ENCODE measurements around the gene DIRAS1. TPM values are rescaled to one million over a fixed set of nuclear protein-coding genes. Genes with fewer than 3 reads are reported as not detected.
"Not testable (repeated sequence)": the region's sequence is repeated elsewhere in the genome, so short reads cannot be mapped to it uniquely, and the experiment has no call there.

The DIRAS1 gene
- total and polyA plus RNA-seq, 5 donors from 2014 or later, result not detected

DNA sequence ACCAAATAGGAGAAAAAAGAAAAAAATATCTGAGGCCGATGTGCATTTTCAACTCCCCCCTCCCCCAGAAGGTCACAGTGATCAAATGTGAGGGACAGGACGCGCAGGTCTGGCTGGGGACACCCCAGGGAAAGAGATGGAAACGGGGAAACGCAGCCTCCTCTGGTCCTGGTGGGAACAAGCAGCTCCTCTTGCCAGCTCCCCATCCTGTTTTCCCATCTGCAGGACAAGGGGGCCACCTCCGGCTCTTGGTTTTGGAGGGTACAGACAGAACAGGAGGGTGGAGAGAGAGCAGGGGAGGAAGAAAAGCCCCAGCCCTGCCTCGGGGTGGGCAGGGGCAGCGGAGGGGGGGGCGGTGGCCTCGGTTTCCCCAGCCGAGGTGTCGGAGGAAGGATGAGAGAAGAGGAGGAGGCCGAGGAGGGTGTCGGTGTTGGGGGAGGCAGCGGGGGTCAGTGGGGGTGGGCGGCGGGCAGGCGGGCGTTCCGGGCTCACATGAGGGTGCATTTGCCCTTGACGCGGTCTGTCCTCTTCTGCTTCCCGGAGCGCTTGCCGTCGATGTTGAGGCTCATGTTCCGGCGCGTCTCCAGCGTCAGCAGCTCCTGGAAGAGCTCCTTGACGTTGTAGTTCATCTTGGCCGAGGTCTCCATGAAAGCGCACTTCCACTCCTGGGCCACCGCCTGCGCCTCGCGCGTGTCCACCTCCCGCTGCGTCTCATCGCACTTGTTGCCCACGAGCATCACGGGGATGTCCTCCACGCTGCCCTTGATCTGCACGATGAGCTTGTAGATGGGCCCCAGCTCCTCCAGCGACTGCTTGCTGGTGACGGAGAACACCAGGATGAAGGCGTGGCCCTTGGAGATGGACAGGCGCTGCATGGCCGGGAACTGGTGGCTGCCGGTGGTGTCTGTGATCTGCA is 4.2 kb downstream of the DIRAS1 start:
- Mint-ChIP-seq H3K4me1 (peaks cover 0 to 7% (median 0%) of the 10 kb centered on the region in 4 donors), H3K9me3 (peaks cover 0 to 10% (median 5%) of the 10 kb centered on the region in 7 donors), H3K27me3 (peaks cover 22% of the 10 kb centered on the region), H3K4me3 (no peak overlapping the region), H3K36me3 (no peaks in the 10 kb centered on the region), H3K27ac (no peak overlapping the region)
- DNase-seq (no peak), ATAC-seq (ENCODE audit: low read depth in 2 of 2) (no peak)
- Histone ChIP-seq H3K36me3 (ENCODE audit: control insufficient read depth, insufficient read depth, low read length) (no peaks in the 10 kb centered on the region), H3K4me3 (ENCODE audit: low read depth, low read length) (no peak overlapping the region), H3K27me3 (ENCODE audit: control insufficient read depth, insufficient read depth, low read length) (no peaks in the 10 kb centered on the region), H3K9me3 (ENCODE audit: control insufficient read depth in 2 of 2, low read length in 2 of 2) (peaks cover 6 to 8% of the 10 kb centered on the region in 2 experiments), H3K4me1 (ENCODE audit: control insufficient read depth, insufficient read depth, low read length, poor library complexity, severe bottlenecking) (peaks cover 5% of the 10 kb centered on the region), H3K27ac (ENCODE audit: insufficient read depth, low read length, poor library complexity, severe bottlenecking) (no peak overlapping the region)

DNA sequence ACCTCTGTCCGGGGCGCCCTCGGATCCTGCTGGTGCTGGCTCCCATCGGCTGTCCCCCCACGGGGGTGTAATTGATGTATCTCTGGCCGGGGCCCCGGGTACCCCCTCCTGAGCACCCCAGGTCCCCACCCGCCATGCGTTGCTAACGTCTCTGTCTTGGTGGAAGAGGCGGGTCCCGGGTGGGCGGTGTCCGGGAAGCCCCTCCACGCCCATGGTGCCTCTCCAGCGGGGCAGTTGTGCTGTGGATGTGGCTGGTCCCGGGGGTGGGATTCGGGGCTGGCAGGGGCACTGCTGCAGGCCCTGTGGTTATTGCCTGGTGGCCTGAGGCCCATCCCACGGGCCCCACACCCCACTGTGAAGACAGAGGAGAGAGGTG is 4.9 kb downstream of the DIRAS1 start:
- ATAC-seq (ENCODE audit: low read depth in 2 of 2) (no peak), DNase-seq (no peak)
- Mint-ChIP-seq H3K27ac (no peak overlapping the region), H3K27me3 (peaks cover 21% of the 10 kb centered on the region), H3K4me3 (no peak overlapping the region), H3K9me3 (peaks cover 0 to 10% (median 5%) of the 10 kb centered on the region in 7 donors), H3K4me1 (peaks cover 0 to 4% (median 0%) of the 10 kb centered on the region in 4 donors), H3K36me3 (no peaks in the 10 kb centered on the region)
- Histone ChIP-seq H3K27me3 (ENCODE audit: control insufficient read depth, insufficient read depth, low read length) (no peaks in the 10 kb centered on the region), H3K4me1 (ENCODE audit: control insufficient read depth, insufficient read depth, low read length, poor library complexity, severe bottlenecking) (peaks cover 5% of the 10 kb centered on the region), H3K9me3 (ENCODE audit: control insufficient read depth in 2 of 2, low read length in 2 of 2) (peaks cover 6 to 8% of the 10 kb centered on the region in 2 experiments), H3K36me3 (ENCODE audit: control insufficient read depth, insufficient read depth, low read length) (no peaks in the 10 kb centered on the region), H3K4me3 (ENCODE audit: low read depth, low read length) (no peak overlapping the region), H3K27ac (ENCODE audit: insufficient read depth, low read length, poor library complexity, severe bottlenecking) (no peak overlapping the region)

DNA sequence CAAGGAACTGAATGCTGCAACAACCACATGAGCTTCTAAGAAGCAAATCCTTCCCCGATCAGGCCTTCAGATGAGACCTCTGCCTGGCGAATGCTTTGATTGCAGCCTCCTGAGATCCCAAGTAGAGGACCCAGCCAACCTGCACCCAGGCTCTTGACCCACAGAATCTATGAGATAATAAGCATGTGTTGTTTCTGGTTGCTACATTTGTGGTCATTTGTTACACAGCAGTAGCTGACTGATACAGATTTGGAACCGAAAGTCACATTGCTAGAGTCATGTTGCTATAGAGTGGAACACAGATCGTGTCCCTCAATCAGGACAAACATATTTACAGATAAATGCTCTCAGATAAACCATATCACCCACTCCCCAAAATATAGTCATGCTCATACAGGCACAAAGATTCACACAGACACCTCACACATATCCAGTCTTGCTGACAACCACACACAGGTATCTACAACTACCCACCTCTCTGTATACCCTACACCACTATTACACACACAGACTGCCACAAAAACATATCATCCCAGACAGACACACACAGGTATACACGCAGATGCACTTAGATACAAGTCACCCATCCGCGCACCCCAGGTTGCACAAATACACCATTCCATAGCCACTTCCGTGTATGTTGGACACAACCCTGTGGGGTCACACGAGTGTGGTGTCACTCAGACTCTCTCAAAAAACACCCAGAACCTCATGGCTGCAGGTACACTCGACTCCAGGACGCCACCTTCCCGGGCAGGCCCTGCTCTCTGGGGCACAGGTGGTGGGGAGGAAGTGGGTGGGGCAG is 5.5 kb downstream of the DIRAS1 start:
- Histone ChIP-seq H3K9me3 (ENCODE audit: control insufficient read depth in 2 of 2, low read length in 2 of 2) (peaks cover 6 to 8% of the 10 kb centered on the region in 2 experiments), H3K27me3 (ENCODE audit: control insufficient read depth, insufficient read depth, low read length) (no peaks in the 10 kb centered on the region), H3K4me3 (ENCODE audit: low read depth, low read length) (no peak overlapping the region), H3K27ac (ENCODE audit: insufficient read depth, low read length, poor library complexity, severe bottlenecking) (no peak overlapping the region), H3K4me1 (ENCODE audit: control insufficient read depth, insufficient read depth, low read length, poor library complexity, severe bottlenecking) (peaks cover 5% of the 10 kb centered on the region), H3K36me3 (ENCODE audit: control insufficient read depth, insufficient read depth, low read length) (no peaks in the 10 kb centered on the region)
- peaks cover 0 to 4% (median 0%) of the 10 kb centered on the region in 4 donors for H3K4me1 Mint-ChIP-seq
- no peak overlapping the region for H3K4me3 Mint-ChIP-seq
- H3K9me3 Mint-ChIP-seq, result peaks cover 0 to 10% (median 5%) of the 10 kb centered on the region in 7 donors
- H3K36me3 Mint-ChIP-seq, result no peaks in the 10 kb centered on the region
- H3K27me3 Mint-ChIP-seq, result peaks cover 24% of the 10 kb centered on the region
- DNase-seq, result no peak
- no peak for ATAC-seq (ENCODE audit: low read depth in 2 of 2)
- H3K27ac Mint-ChIP-seq, result no peak overlapping the region

DNA sequence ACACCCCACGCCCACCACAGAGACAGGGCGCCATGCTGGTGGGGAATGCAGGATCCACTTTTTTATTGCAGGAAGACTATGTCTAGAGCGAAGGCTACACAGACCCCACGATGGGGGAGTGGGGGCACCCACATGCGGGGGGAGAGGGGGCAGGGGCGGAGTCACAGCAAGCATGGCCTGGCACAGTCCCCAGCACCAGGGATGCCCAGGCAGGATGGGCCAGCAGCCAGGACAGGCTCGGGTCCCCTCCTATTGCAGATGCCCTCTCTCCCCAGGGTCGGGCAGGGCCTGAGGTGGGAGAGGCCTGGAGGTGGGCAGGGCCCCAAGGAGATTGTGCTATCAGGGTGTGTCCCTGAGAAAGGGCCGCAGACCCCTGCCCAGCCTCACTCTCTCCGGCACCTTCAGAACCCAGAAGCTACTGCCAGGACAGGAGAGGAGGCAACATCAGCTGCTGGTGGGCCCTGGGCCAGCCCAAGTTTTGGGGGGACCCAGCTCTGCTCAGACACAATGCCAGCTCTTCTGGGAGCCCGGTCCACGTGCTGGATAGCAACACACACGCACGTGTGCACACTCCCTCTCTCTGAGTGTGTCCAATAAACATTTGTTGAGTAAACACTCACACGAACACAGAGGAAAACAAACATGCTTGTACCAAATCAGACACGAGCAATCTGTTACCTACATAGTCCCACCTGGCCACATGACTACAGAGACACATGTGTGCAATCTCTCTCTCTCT is 6.5 kb downstream of the DIRAS1 start:
- Mint-ChIP-seq H3K27me3 (peaks cover 20% of the 10 kb centered on the region), H3K36me3 (no peaks in the 10 kb centered on the region), H3K9me3 (peaks cover 0 to 10% (median 5%) of the 10 kb centered on the region in 7 donors), H3K4me3 (no peak overlapping the region), H3K4me1 (peaks cover 0 to 2% (median 0%) of the 10 kb centered on the region in 4 donors), H3K27ac (no peak overlapping the region)
- Histone ChIP-seq H3K9me3 (ENCODE audit: control insufficient read depth in 2 of 2, low read length in 2 of 2) (peaks cover 6 to 8% of the 10 kb centered on the region in 2 experiments), H3K4me1 (ENCODE audit: control insufficient read depth, insufficient read depth, low read length, poor library complexity, severe bottlenecking) (no peaks in the 10 kb centered on the region), H3K4me3 (ENCODE audit: low read depth, low read length) (no peak overlapping the region), H3K27ac (ENCODE audit: insufficient read depth, low read length, poor library complexity, severe bottlenecking) (no peak overlapping the region), H3K36me3 (ENCODE audit: control insufficient read depth, insufficient read depth, low read length) (no peaks in the 10 kb centered on the region), H3K27me3 (ENCODE audit: control insufficient read depth, insufficient read depth, low read length) (no peaks in the 10 kb centered on the region)
- no peak for DNase-seq
- no peak for ATAC-seq (ENCODE audit: low read depth in 2 of 2)

DNA sequence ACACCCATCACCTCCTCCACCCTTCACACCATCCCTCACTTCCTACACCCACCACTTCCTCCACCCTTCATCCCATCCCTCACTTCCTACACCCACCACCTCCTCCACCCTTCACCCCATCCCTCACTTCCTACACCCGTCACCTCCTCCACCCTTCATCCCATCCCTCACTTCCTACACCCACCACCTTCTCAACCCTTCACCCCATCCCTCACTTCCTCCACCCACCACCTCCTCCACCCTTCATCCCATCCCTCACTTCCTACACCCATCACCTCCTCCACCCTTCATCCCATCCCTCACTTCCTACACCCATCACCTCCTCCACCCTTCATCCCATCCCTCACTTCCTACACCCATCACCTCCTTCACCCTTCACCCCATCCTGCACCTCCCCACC is 7.1 kb downstream of the DIRAS1 start:
- H3K27ac Mint-ChIP-seq; H3K4me1 Mint-ChIP-seq; H3K36me3 Mint-ChIP-seq; H3K4me3 Mint-ChIP-seq; H3K9me3 ChIP-seq (ENCODE audit: control insufficient read depth in 2 of 2, low read length in 2 of 2); H3K4me3 ChIP-seq (ENCODE audit: low read depth, low read length); DNase-seq; H3K27me3 ChIP-seq (ENCODE audit: control insufficient read depth, insufficient read depth, low read length); ATAC-seq (ENCODE audit: low read depth in 2 of 2); H3K4me1 ChIP-seq (ENCODE audit: control insufficient read depth, insufficient read depth, low read length, poor library complexity, severe bottlenecking); H3K36me3 ChIP-seq (ENCODE audit: control insufficient read depth, insufficient read depth, low read length); H3K27ac ChIP-seq (ENCODE audit: insufficient read depth, low read length, poor library complexity, severe bottlenecking): not testable (repeated sequence)
- Mint-ChIP-seq H3K27me3 (peaks cover 14% of the 10 kb centered on the region), H3K9me3 (peaks cover 0 to 10% (median 5%) of the 10 kb centered on the region in 7 donors)

DNA sequence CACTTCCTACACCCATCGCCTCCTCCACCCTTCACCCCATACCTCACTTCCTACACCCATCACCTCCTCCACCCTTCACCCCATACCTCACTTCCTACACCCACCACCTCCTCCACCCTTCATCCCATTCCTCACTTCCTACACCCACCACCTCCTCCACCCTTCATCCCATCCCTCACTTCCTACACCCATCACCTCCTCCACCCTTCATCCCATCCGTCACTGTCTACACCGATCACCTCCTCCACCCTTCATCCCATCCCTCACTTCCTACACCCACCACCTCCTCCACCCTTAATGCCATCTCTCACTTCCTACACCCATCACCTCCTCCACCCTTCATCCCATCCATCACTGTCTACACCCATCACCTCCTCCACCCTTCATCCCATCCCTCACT is 8.0 kb downstream of the DIRAS1 start:
- Mint-ChIP-seq H3K9me3 (peaks cover 0 to 10% (median 5%) of the 10 kb centered on the region in 7 donors), H3K27me3 (peaks cover 13% of the 10 kb centered on the region)
- not testable (repeated sequence) for H3K36me3 Mint-ChIP-seq; DNase-seq; H3K9me3 ChIP-seq (ENCODE audit: control insufficient read depth in 2 of 2, low read length in 2 of 2); ATAC-seq (ENCODE audit: low read depth in 2 of 2); H3K4me3 ChIP-seq (ENCODE audit: low read depth, low read length); H3K36me3 ChIP-seq (ENCODE audit: control insufficient read depth, insufficient read depth, low read length); H3K27ac ChIP-seq (ENCODE audit: insufficient read depth, low read length, poor library complexity, severe bottlenecking); H3K4me1 ChIP-seq (ENCODE audit: control insufficient read depth, insufficient read depth, low read length, poor library complexity, severe bottlenecking); H3K4me1 Mint-ChIP-seq; H3K4me3 Mint-ChIP-seq; H3K27ac Mint-ChIP-seq; H3K27me3 ChIP-seq (ENCODE audit: control insufficient read depth, insufficient read depth, low read length)

DNA sequence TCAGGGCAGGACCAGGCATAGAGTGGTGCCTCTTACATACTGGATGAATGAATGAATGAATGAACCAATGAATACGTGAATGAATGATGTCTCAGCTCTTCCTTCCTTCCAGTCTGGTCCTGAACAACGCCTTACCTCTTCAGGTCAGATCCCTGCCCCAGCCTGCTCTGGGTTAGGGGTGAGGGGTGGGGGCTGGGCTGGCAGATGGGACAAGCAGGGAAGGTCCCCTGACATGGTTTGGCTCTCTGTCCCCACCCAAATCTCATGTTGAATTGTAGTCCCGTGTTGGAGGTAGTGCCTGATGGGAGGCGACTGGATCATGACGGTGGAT is 9.3 kb downstream of the DIRAS1 start:
- Mint-ChIP-seq H3K4me3 (no peak overlapping the region), H3K27me3 (peaks cover 13% of the 10 kb centered on the region), H3K27ac (no peak overlapping the region), H3K36me3 (no peaks in the 10 kb centered on the region), H3K9me3 (peaks cover 0 to 10% (median 5%) of the 10 kb centered on the region in 7 donors), H3K4me1 (no peaks in the 10 kb centered on the region)
- Histone ChIP-seq H3K36me3 (ENCODE audit: control insufficient read depth, insufficient read depth, low read length) (no peaks in the 10 kb centered on the region), H3K4me3 (ENCODE audit: low read depth, low read length) (no peak overlapping the region), H3K27me3 (ENCODE audit: control insufficient read depth, insufficient read depth, low read length) (no peaks in the 10 kb centered on the region), H3K27ac (ENCODE audit: insufficient read depth, low read length, poor library complexity, severe bottlenecking) (no peak overlapping the region), H3K4me1 (ENCODE audit: control insufficient read depth, insufficient read depth, low read length, poor library complexity, severe bottlenecking) (no peaks in the 10 kb centered on the region), H3K9me3 (ENCODE audit: control insufficient read depth in 2 of 2, low read length in 2 of 2) (peaks cover 6 to 8% of the 10 kb centered on the region in 2 experiments)
- ATAC-seq (ENCODE audit: low read depth in 2 of 2) (no peak), DNase-seq (no peak)
